ENCODE data around the gene OSGIN1.

- TF ChIP-seq, protein P1, sequence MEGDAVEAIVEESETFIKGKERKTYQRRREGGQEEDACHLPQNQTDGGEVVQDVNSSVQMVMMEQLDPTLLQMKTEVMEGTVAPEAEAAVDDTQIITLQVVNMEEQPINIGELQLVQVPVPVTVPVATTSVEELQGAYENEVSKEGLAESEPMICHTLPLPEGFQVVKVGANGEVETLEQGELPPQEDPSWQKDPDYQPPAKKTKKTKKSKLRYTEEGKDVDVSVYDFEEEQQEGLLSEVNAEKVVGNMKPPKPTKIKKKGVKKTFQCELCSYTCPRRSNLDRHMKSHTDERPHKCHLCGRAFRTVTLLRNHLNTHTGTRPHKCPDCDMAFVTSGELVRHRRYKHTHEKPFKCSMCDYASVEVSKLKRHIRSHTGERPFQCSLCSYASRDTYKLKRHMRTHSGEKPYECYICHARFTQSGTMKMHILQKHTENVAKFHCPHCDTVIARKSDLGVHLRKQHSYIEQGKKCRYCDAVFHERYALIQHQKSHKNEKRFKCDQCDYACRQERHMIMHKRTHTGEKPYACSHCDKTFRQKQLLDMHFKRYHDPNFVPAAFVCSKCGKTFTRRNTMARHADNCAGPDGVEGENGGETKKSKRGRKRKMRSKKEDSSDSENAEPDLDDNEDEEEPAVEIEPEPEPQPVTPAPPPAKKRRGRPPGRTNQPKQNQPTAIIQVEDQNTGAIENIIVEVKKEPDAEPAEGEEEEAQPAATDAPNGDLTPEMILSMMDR (conservative IDR thresholded peaks at IDR 0.05; ENCODE audit: low read depth, low read length): no peak
- no peak for TF ChIP-seq EZH2 (IDR thresholded peaks at IDR 0.05; ENCODE audit: low read length, unreplicated experiment)
- TF ChIP-seq EZH2phosphoT487 (IDR thresholded peaks at IDR 0.05; ENCODE audit: borderline replicate concordance, low read length): no peak
Measured at GRCh38 chr16:83903751-83904150, 49.3 kb upstream of the OSGIN1 start.
